GM12878 (cell line): ENCODE data around the gene ACBD5. TPM values are rescaled to one million over a fixed set of nuclear protein-coding genes. Genes with fewer than 3 reads are reported as not detected.

ENCODE experiments used
- ATAC-seq: fragments of 200-7000 bp; cut with Tn5 transposase; 3 replicates; pipeline ENCODE4 v1.9.1; 2020; ENCODE audit warnings: mild to moderate bottlenecking, moderate library complexity
- BruUV-seq: library from RNA; stranded (reverse); fragments of 400-500 nt; replicated peaks from 2 replicates; lab custom pipeline; 2021; lab: Mats Ljungman, UMichigan
- CTCF ChIA-PET: fragments of 300-600 bp; sonication (Branson Sonifier 250); formaldehyde crosslinking; extraction: SDS; loops from one replicate; lab custom pipeline; 2021; ENCODE audit warnings: inconsistent platforms; lab: Yijun Ruan, JAX
- POLR2A ChIA-PET: fragments of 350-600 bp; formaldehyde crosslinking; extraction: SDS; loops from one replicate; lab custom pipeline; 2021; ENCODE audit warnings: inconsistent platforms; lab: Charles Lee
- RAD21 ChIA-PET: fragments of 300-600 bp; sonication (Branson Sonifier 250); formaldehyde crosslinking; loops from one replicate; lab custom pipeline; 2023; ENCODE audit warnings: antibody characterized with exemption; ENCODE audit not compliant: unreplicated experiment; lab: Charles Lee
- SMC1A ChIA-PET: fragments of 300-600 bp; sonication (Branson Sonifier 250); formaldehyde crosslinking; loops from one replicate; lab custom pipeline; 2023; ENCODE audit not compliant: unreplicated experiment, uncharacterized antibody; lab: Charles Lee
- DNase-seq: peaks from one replicate; pipeline ENCODE4 v3.0.0-alpha.2; 2011; ENCODE audit warnings: low read depth, low spot score
- FAIRE-seq: peaks from 3 replicates; lab custom pipeline; 2011; peaks lifted over from hg19 to GRCh38; lab: Jason Lieb, UNC
- H2AFZ ChIP-seq: 2 replicates; pipeline ENCODE4 v1.6.0; 2011; ENCODE audit warnings: low read depth, low read length, control low read depth; ENCODE audit not compliant: control insufficient read depth
- H3K27ac ChIP-seq: 2 replicates; pipeline ENCODE4 v1.5.1; 2011; ENCODE audit warnings: control low read depth; ENCODE audit not compliant: control insufficient read depth, insufficient read depth
- H3K27me3 ChIP-seq, 2 experiments: replicated peaks in 1 of 2; 2 replicates each; pipeline versions ENCODE4 v1.6.0 to v1.6.1; 2011; ENCODE audit warnings: low read length in 1 of 2; ENCODE audit not compliant: control insufficient read depth in 2 of 2, insufficient read depth in 2 of 2
- H3K36me3 ChIP-seq, 2 experiments: 2 replicates each; pipeline ENCODE4 v1.5.1; 2011; ENCODE audit warnings: low read length in 1 of 2; ENCODE audit not compliant: control insufficient read depth in 2 of 2, insufficient read depth in 2 of 2
- H3K4me1 ChIP-seq: 2 replicates; pipeline ENCODE4 v1.6.1; 2011; ENCODE audit warnings: mild to moderate bottlenecking, low read length, moderate library complexity, mixed read lengths; ENCODE audit not compliant: control insufficient read depth, insufficient read depth
- H3K4me2 ChIP-seq: 2 replicates; pipeline ENCODE4 v1.6.0; 2011; ENCODE audit warnings: control low read depth; ENCODE audit not compliant: control insufficient read depth, insufficient read depth
- H3K4me3 ChIP-seq: fragments of 200-600 bp; sonication (generic); 2 replicates; pipeline ENCODE4 v1.5.1; 2016
- H3K79me2 ChIP-seq: 2 replicates; pipeline ENCODE4 v1.6.0; 2011; ENCODE audit warnings: low read length; ENCODE audit not compliant: control insufficient read depth, insufficient read depth
- H3K9ac ChIP-seq: 2 replicates; pipeline ENCODE4 v1.8.0; 2011; ENCODE audit warnings: low read length, control low read depth, mixed read lengths; ENCODE audit not compliant: control insufficient read depth, insufficient read depth
- H3K9me3 ChIP-seq: replicated peaks from 3 replicates; pipeline ENCODE4 v1.5.1; 2011; ENCODE audit warnings: mild to moderate bottlenecking, low read length; ENCODE audit not compliant: control insufficient read depth, insufficient read depth
- H4K20me1 ChIP-seq: 2 replicates; pipeline ENCODE4 v1.6.0; 2011; ENCODE audit not compliant: control insufficient read depth, insufficient read depth
- BMI1 ChIP-seq: fragments of 450-650 bp; IDR thresholded peaks from 2 replicates; pipeline ENCODE4 v1.6.1; 2016; ENCODE audit warnings: mild to moderate bottlenecking, moderate library complexity, borderline replicate concordance
- CREB1 ChIP-seq: IDR thresholded peaks from 2 replicates; pipeline ENCODE4 v1.6.1; 2012; ENCODE audit warnings: low read depth, mild to moderate bottlenecking, inconsistent platforms
- E2F8 ChIP-seq: fragments of 450-650 bp; IDR thresholded peaks from 2 replicates; pipeline ENCODE4 v1.6.1; 2018; ENCODE audit warnings: mild to moderate bottlenecking, low read depth, moderate library complexity; ENCODE audit not compliant: partially characterized antibody
- HSF1 ChIP-seq: fragments of 150-350 bp; IDR thresholded peaks from 2 replicates; pipeline ENCODE4 v1.6.1; 2014; ENCODE audit warnings: mild to moderate bottlenecking, low read depth, low read length
- KAT2A ChIP-seq: conservative IDR thresholded peaks from 2 replicates; pipeline ENCODE4 v1.6.1; 2011; ENCODE audit warnings: low read depth, low read length; ENCODE audit not compliant: control insufficient read depth
- MLLT1 ChIP-seq: fragments of 450-650 bp; IDR thresholded peaks from 2 replicates; pipeline ENCODE4 v1.6.1; 2016; ENCODE audit warnings: mild to moderate bottlenecking
- TAF1 ChIP-seq: IDR thresholded peaks from 2 replicates; pipeline ENCODE4 v1.6.1; 2011; ENCODE audit warnings: mild to moderate bottlenecking, low read depth, low read length, borderline replicate concordance
- TARDBP ChIP-seq: IDR thresholded peaks from 2 replicates; pipeline ENCODE4 v1.6.1; 2016; ENCODE audit warnings: borderline replicate concordance
- ZNF217 ChIP-seq: fragments of 450-650 bp; IDR thresholded peaks from 2 replicates; pipeline ENCODE4 v1.6.1; 2017; ENCODE audit warnings: antibody characterized with exemption, mild to moderate bottlenecking
- ZNF592 ChIP-seq: fragments of 450-650 bp; IDR thresholded peaks from 2 replicates; pipeline ENCODE4 v1.6.1; 2017; ENCODE audit warnings: mild to moderate bottlenecking, moderate library complexity
- WGBS: methylation state at CpG from one replicate; pipeline ENCODE4 v1.1.6; 2016; ENCODE audit warnings: low lambda C conversion rate; ENCODE audit not compliant: insufficient replicate concordance, insufficient coverage; ENCODE audit errors: missing lambda C conversion rate; 5-methylcytosine and 5-hydroxymethylcytosine counted together
- in situ Hi-C: fragments of 300-500 bp; cut with MboI; formaldehyde crosslinking; loops from 9 replicates; pipeline ENCODE4 v1.14.3; 2018; ENCODE audit warnings: mixed read lengths
- intact Hi-C: fragments of 100-400 bp; cut with micrococcal nuclease; formaldehyde crosslinking; loops from one replicate; pipeline ENCODE4 v1.14.2; 2022; ENCODE audit not compliant: unreplicated experiment
- polyA plus RNA-seq, 11 experiments: library from polyadenylated mRNA; depleted of rRNA in 4 of 11; unstranded in 6 of 11; stranded (reverse) in 5 of 11; fragments of >200 nt; fragmentation: Nextera tagmentation in 4 of 11; fragmentation: Illumina TruSeq in 1 of 11; extraction: Ambion mirVana in 4 of 11; extraction: Trizol in 1 of 11; gene quantifications; 1 replicate in 1 of 11; 2 replicates in 10 of 11; pipeline versions ENCODE4 v1.2.1 to v1.2.3, GENCODE V29; 2011 to 2016; ENCODE audit warnings: inconsistent platforms in 2 of 11, missing spikeins in 2 of 11, low read depth in 1 of 11
- total RNA-seq, 4 experiments: library from RNA; depleted of rRNA in 3 of 4; stranded (reverse); fragments of >200 nt in 3 of 4; fragmentation: Illumina TruSeq in 1 of 4; extraction: Trizol in 1 of 4; gene quantifications; 2 replicates each; pipeline versions ENCODE4 v1.2.1 to v1.2.3, GENCODE V29; 2013 to 2021

Gene ACBD5
- total and polyA plus RNA-seq, 10 of the 15 experiments (the other 5 are each of a cell fraction or from before 2014, with no cell fraction given): 2.4 to 22.3 (median 12.4) TPM

GRCh38 chr10:27207350-27207749, 33.2 kb downstream of the ACBD5 start (continued):
- no peak for TF ChIP-seq E2F8
- TF ChIP-seq TAF1: no peak
- TF ChIP-seq KAT2A: no peak
- TF ChIP-seq HSF1: no peak
- no peak for TF ChIP-seq BMI1
- TF ChIP-seq CREB1: no peak

- H3K27me3 ChIP-seq: no peaks in the 10 kb centered on the region
- no peak overlapping the region for H3K27ac ChIP-seq
- H3K4me1 ChIP-seq: no peaks in the 10 kb centered on the region
- no peak for DNase-seq
- no peaks in the 10 kb centered on the region for H3K79me2 ChIP-seq
- no peak for FAIRE-seq
- WGBS: 94% methylated on average over 5 of the region's 5 CpGs
- H2AFZ ChIP-seq: no peak overlapping the region
- in situ Hi-C loops: no loop called here
- peaks cover 2 to 4% of the 10 kb centered on the region in 2 experiments for H3K36me3 ChIP-seq
- SMC1A ChIA-PET: no interaction called here
- H3K4me2 ChIP-seq: no peak overlapping the region
- intact Hi-C loops: no loop called here
- no peak overlapping the region for H3K9ac ChIP-seq
- TF ChIP-seq ZNF217 (no peak), TARDBP (no peak), ZNF592 (no peak), MLLT1 (no peak)
- H4K20me1 ChIP-seq: no peaks in the 10 kb centered on the region
- POLR2A ChIA-PET: no interaction called here
- no peak for ATAC-seq
- BruUV-seq: no TSS peak
- no peak overlapping the region for H3K4me3 ChIP-seq
- no peaks in the 10 kb centered on the region for H3K9me3 ChIP-seq
- RAD21 ChIA-PET: no interaction called here
- CTCF ChIA-PET: no interaction called here
These were observed 36.8 kb downstream of the ACBD5 start for GRCh38 chr10:27203806-27204205.
